GM18861 (cell line): ENCODE data around the gene SPTBN1.

ENCODE experiments used
- ATAC-seq: cut with Tn5 transposase; IDR thresholded peaks from one replicate; pipeline ENCODE4 v1.9.1; 2021; ENCODE audit not compliant: unreplicated experiment

Gene SPTBN1

DNA sequence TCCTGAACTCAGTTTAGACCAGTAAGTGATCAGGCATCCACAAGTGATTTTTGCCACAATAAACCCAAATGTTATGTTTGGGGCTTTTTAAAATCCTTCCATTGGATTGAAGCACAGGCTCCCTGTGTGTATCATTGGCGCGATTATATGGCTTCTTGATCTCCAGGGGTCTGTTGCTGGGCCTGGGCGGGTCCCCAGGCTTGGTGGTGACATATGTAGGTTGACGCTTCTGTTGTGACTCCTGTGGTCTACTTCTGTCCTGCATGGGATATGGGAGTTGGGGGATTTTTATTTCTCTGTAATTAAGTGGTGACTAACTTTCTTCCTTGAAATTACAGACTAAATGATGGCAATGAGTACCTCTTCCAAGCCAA, 211.1 kb downstream of the SPTBN1 start:
- no peak for ATAC-seq

DNA sequence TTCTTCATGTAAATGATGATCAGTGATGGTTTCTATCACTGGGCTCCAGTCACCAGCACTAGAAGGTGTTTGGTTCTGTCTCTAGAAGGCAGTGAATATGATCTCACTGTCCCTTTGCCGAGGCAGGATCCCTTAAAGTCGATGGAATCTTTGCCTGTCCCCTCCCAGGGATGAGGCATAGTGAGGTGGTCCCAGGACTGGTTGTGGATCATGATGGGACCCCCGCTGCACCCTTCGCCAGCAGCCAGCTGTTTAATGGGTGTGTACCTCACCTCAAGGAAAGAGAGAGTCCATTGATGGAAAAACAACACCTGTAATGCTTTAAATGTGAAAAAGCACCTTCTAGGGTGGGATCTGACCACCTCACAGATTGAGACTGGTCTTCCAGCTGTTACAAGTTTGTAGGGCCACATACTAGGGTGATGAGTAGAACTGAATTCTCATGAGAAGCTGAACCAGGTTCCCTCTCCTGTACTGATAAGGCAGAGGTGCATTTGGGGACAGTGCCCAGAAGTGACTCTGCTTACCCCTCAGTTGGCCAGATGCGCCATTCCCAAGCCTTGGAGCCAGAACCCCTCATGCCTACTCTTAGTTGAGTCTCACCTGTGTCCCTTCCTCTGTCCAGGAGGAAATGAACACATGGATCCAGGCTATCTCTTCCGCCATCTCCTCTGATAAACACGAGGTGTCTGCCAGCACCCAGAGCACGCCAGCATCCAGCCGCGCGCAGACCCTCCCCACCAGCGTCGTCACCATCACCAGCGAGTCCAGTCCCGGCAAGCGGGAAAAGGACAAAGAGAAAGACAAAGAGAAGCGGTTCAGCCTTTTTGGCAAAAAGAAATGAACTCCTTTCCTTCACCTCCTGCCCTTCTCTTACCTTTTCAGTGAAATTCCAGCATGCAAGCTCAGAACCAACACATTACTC, 211.9 kb downstream of the SPTBN1 start:
- no peak for ATAC-seq

DNA sequence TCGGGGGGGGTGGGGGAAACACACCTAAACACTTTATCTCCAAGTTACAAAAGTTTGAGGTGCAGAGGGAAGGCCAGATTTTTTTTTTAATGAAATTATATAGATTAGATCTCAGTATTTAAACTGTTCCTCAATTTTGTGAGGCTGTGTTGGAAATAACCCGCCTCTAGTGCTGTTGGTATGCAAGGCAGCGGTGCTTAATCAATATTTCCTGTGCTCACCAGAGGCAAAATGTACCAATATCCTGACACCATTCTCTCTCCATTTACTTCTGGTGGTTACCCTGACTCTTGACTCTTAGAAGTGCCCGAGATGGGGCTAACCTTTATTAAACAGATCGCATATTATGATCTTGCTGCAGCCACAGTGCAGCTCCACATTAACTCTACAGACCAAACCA, 212.6 kb downstream of the SPTBN1 start:
- ATAC-seq = no peak

DNA sequence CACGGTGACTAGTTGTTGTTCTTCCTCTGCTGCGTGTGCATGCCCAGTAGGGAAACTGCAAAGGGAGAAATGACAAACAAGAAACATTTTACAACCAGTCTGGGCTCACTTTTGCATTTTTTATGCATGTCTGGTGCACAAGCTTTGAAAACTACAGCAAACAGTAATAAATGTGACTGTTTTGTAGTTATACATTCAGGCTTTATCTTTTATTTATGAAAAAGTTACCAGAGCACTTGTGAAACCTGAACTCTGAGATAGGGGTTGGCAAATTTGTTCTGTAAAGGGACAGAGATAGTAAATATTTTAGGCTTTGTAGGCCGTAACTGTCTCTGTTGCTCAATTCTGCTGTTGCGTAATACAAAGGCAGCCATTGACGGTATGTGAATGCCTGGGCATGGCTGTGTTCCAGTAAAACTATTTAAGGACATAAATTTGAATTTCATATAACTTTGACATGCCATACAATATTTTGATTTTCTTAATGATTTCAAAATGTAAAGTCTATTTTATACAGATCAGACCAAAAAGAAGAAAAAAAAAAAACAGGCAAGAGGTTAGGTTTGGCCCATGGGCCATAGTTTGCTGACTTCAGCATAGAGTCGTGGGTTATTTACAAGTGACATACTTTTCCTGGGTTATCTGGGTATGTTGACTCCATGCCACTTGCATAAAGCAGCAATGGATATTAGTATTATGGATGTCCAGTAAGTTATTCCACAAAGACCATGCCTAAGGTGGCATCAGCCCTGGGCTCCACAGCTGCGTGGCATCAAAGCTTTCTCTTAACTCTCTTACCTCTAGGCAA, 213.8 kb downstream of the SPTBN1 start:
- no peak for ATAC-seq

- no peak for ATAC-seq
Observed at GRCh38 chr2:54670485-54671009, 214.4 kb downstream of the SPTBN1 start.

DNA sequence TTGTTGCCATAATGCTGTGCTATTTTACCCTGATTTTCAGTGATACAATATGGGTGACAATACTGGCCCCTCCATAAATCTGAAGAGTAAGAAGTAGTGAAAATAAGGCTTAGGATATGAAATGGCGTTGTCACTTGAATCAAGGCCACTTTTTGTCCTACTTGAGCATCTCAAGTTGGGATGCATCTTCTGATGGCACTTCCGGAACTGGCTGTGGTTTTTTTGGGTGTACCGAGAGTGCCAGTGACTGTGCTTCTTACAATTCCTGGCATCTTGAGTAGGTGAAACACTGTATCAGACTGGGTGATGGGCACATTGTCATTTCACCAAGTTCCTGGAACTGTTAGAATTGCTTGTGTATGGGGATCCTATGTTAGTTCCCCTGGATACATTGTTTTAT, 214.9 kb downstream of the SPTBN1 start:
- no peak for ATAC-seq

DNA sequence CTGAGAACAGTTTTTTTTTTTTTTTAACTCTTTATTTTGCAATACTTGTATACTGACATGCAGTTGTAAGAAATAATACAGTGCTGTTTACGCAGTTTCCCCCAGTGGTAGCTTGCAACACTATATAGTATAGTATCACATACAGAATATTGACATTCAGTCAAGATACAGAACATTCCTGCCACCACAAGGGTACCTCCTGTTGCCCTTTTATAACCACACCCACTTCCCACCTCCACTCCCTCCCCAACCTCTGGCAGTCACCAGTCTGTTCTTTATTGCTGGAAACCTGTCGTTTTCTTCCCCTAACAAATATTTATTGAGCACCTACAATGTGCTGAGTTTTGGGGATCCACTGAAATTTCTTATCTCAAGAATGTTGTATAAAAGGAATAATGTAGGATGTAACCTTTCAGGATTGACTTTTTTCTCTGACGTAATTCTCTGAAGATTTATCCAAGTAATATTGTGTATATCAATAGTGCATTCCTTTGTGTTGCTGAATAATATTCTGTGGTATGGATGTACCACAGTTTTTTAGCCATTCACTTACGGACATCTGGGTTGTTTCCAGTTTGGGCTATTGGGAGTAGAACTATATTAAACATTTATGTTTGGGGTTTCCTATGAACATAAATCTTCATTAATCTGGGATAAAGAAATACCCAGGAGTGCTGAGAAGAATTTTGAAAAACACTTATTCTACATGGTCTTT, 215.9 kb downstream of the SPTBN1 start:
- no peak for ATAC-seq

- peak; percentile 40 for ATAC-seq
Observed at GRCh38 chr2:54672590-54673456, 216.7 kb downstream of the SPTBN1 start.

GRCh38 chr2:54673501-54673998, 217.4 kb downstream of the SPTBN1 start:
- ATAC-seq = peak; percentile 44

DNA sequence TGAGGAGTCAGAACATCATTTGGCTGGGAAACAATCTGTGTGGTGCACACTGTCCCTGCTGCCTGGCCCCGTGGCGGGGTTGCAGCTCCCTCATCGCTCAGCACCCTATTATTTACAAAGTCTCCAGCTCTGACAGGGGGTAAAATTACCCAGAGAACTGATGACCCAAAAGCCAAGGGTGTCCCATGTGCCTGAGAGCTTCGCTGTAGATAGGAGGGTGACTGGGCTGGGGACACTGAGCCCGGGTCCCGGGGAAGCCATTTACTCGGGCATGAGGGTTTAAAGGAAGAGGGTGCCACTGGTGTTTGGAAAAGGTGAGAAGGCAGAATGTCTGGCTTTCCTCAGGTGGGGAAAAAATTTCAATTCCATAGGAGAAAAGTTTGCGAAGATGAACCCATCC, 219.2 kb downstream of the SPTBN1 start:
- no peak for ATAC-seq

GRCh38 chr2:54675738-54676137, 219.6 kb downstream of the SPTBN1 start:
- ATAC-seq = no peak

GRCh38 chr2:54676656-54677055, 220.5 kb downstream of the SPTBN1 start:
- ATAC-seq = no peak

GRCh38 chr2:54677476-54678265, 221.5 kb downstream of the SPTBN1 start:
- no peak for ATAC-seq

DNA sequence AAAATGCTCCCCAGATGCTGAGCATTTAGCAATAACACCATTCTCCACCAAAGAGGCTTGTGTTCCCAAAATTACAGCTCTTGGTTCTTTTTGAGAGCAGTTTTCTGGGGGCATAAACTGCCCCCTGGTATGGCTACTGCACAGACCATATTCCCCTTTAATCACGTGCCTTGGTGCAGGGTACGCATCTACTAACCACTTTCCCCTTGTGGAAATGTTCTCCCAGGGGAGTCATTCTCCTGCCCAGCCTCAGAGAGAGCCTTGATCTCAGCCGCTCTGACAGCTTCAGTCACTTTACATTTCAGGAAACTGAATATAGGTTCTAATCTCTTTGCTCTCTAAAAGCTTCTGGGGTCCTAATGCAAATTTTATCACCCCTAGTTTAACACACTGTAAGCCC, 222.6 kb downstream of the SPTBN1 start:
- no peak for ATAC-seq

GRCh38 chr2:54680397-54681041, 224.4 kb downstream of the SPTBN1 start:
- peak; percentile 70 for ATAC-seq

DNA sequence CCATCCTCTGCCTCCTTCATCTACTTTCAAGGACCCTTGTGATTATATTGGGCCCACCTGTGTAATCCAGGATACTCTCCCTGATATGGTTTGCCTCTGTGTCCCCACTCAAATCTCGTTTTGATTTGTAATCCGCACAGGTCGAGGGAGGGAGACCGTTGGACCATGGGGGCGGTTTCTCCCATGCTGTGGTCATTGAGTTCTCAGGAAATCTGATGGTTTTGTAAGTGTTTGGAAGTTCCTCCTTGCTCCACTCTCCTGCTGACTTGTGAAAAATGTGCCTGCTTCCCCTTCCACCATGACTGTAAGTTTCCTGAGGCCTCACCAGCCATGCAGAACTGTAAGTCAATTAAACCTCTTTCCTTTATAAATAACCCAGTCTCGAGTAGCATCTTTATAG, 225.3 kb downstream of the SPTBN1 start:
- no peak for ATAC-seq

- ATAC-seq = no peak
Observed at GRCh38 chr2:54683596-54683995, 227.5 kb downstream of the SPTBN1 start.

DNA sequence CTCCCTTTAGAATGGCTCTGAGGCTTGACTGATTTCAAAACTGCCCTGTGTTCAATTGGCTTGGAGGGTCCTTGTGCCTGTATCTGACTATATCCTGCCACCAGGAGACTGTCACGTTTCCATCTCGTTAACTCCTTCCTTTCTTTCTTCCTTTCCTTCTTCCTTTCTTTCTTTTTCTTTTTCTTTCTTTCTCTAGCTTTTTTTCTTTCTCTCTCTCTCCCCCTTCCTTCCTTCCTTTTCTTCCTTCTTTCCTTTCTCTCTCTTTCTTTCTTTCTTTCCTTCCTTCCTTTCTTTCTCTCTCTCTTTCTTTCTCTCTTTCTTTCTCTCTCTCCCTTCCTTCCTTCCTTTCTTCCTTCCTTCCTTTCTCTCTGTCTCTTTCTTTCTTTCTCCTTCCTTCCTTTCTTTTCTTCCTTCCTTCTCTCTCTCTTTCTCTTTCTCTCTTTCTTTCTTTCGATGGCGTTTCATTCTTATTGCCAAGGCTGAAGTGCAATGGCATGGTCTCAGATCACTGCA, 229.2 kb downstream of the SPTBN1 start:
- ATAC-seq = no peak
